A549 (cell line): ENCODE results near the gene CCDC188.

Experiments
- CEBPB ChIP-seq, 2 experiments: fragments of >200 bp in 1 of 2; sonication (Bioruptor Twin) in 1 of 2; formaldehyde crosslinking in 1 of 2; IDR thresholded peaks; 2 replicates each; pipeline ENCODE4 v1.6.1; 2012 to 2016
- CTCF ChIP-seq: fragments of >200 bp; sonication (Bioruptor Twin); formaldehyde crosslinking; IDR thresholded peaks from 3 replicates; pipeline ENCODE4 v1.5.1; 2016
- ELK1 ChIP-seq: fragments of 150-350 bp; IDR thresholded peaks from 2 replicates; pipeline ENCODE4 v1.6.1; 2014; ENCODE audit warnings: low read depth, mild to moderate bottlenecking, low read length
- MAFK ChIP-seq: fragments of 450-650 bp; IDR thresholded peaks from 2 replicates; pipeline ENCODE4 v1.6.1; 2014; ENCODE audit not compliant: partially characterized antibody
- POLR2A ChIP-seq: IDR thresholded peaks from 2 replicates; pipeline ENCODE4 v1.6.1; 2012; ENCODE audit warnings: mild to moderate bottlenecking, low read length
- SMC3 ChIP-seq: fragments of >200 bp; sonication (Bioruptor Twin); formaldehyde crosslinking; IDR thresholded peaks from 3 replicates; pipeline ENCODE4 v1.6.1; 2018; ENCODE audit warnings: inconsistent platforms

- TF ChIP-seq MAFK (no peak), CEBPB (IDR thresholded peaks at IDR 0.05) (no peak), CTCF (no peak), POLR2A (no peak), SMC3 (no peak), ELK1 (no peak)
These were observed 26.6 kb downstream of the CCDC188 start for GRCh38 chr22:20124083-20124787.
